Vagina (tissue), 2 donors: ENCODE results near the gene BRICD5.

Source experiments
- POLR2A ChIP-seq, 2 donors: fragments of 450-650 bp; IDR thresholded peaks; one replicate each; pipeline ENCODE4 v1.6.1; 2017; ENCODE audit warnings: antibody characterized with exemption in 2 of 2, mild to moderate bottlenecking in 2 of 2, moderate library complexity in 2 of 2
- TF ChIP-seq, protein P1 (sequence below), 3 experiments: fragments of 450-650 bp in 2 of 3; fragments of 200-600 bp in 1 of 3; sonication (generic) in 1 of 3; IDR thresholded peaks; one replicate each; pipeline ENCODE4 v1.5.1; 2017 to 2019; ENCODE audit warnings: antibody characterized with exemption in 3 of 3, mild to moderate bottlenecking in 2 of 3, moderate library complexity in 2 of 3

DNA sequence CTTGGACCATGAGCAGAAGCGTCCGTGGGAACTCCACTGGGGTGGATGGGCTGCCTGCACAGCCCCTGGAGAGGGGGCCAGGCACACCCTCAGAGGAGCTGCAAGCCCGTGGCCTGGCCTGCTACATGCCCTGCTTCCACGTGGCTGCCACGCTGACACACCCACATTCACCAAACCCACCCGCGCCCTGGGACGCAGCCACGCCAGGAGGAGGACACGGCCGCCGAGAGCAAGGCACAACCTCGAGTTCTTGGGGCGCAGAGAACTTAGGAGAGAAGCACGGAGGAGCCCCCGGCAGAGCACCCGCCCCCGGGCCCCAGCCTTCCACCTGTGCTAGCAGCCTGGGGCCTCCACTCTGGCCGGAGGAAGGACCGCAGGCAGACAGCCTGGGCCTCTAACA lies 33.1 kb downstream of the BRICD5 start:
- TF ChIP-seq, protein P1, sequence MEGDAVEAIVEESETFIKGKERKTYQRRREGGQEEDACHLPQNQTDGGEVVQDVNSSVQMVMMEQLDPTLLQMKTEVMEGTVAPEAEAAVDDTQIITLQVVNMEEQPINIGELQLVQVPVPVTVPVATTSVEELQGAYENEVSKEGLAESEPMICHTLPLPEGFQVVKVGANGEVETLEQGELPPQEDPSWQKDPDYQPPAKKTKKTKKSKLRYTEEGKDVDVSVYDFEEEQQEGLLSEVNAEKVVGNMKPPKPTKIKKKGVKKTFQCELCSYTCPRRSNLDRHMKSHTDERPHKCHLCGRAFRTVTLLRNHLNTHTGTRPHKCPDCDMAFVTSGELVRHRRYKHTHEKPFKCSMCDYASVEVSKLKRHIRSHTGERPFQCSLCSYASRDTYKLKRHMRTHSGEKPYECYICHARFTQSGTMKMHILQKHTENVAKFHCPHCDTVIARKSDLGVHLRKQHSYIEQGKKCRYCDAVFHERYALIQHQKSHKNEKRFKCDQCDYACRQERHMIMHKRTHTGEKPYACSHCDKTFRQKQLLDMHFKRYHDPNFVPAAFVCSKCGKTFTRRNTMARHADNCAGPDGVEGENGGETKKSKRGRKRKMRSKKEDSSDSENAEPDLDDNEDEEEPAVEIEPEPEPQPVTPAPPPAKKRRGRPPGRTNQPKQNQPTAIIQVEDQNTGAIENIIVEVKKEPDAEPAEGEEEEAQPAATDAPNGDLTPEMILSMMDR (IDR thresholded peaks at IDR 0.05): no peak
- no peak for TF ChIP-seq POLR2A (IDR thresholded peaks at IDR 0.05)
